Measurements from ENCODE around the gene CNDP1. TPM values are rescaled to one million over a fixed set of nuclear protein-coding genes. Genes with fewer than 3 reads are reported as not detected.
A peak's percentile ranks its signal among the peaks of the same experiment; 100 is the strongest.

Gene CNDP1
- total and polyA plus RNA-seq, 7 experiments from 2014 or later = 0.12 to 0.34 (median 0.19) TPM; not detected in 4

DNA sequence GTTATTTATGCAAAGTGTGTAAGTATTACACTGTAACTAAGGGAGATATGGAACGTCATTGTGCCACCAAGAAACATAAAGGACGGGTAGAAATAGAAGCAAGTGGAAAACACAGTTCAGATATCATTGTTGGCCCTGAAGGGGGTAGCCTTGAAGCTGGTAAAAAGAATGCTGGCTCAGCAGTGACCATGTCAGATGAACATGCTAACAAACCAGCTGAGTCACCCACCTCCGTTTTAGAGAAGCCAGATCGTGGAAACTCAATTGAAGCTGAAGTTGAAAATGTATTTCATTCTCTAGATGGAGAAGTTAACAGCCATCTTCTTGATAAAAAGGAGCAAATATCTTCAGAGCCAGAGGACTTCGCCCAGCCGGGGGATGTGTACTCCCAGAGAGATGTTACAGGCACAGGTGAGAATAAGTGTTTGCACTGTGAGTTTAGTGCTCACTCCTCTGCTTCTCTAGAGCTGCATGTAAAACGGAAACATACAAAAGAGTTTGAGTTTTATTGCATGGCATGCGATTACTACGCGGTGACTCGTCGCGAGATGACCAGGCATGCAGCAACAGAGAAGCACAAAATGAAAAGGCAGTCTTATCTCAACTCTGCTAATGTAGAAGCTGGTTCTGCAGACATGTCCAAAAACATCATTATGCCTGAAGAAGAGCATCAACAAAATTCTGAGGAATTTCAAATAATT is 99.5 kb downstream of the CNDP1 start:
- intact Hi-C loops (cut with micrococcal nuclease) = loop anchor here (5.0 kb wide), 3 partner anchors 318 to 613 kb away; partner anchors contain the start of gene TSHZ1 (in 1 of the 2)
- Mint-ChIP-seq H3K4me1 (peaks cover 37 to 79% (median 72%) of the 10 kb centered on the region in 7 donors), H3K4me3 (peak overlapping the region in 4 of 10 donors; percentile 36 to 88 (median 68)), H3K27ac (peak overlapping the region; percentile 39 to 98 (median 93)), H3K27me3 (no peaks in the 10 kb centered on the region), H3K36me3 (peaks cover 3 to 45% (median 14%) of the 10 kb centered on the region in 5 donors), H3K9me3 (peaks cover 0 to 4% (median 0%) of the 10 kb centered on the region in 11 donors)
- no peaks in the 10 kb centered on the region for H3K9me3 ChIP-seq (ENCODE audit: control insufficient read depth in 2 of 3, low read length in 3 of 3)
- H3K4me1 ChIP-seq (ENCODE audit: control insufficient read depth in 2 of 2, insufficient read depth in 2 of 2, low read length in 2 of 2) = peaks cover 24 to 44% of the 10 kb centered on the region in 2 donors
- ChIA-PET CTCF (interaction anchor here (0.9 kb wide), 1 partner anchor 19 kb away, joined by 3 read pairs; no protein-coding TSS in a partner anchor), POLR2A (interaction anchor here (0.6 to 7.2 kb wide), 2 partner anchors 29 to 36 kb away, joined by 3 to 70 read pairs; partner anchors contain the start of gene ZNF407)
- H3K27me3 ChIP-seq (ENCODE audit: control insufficient read depth in 2 of 2, insufficient read depth in 2 of 2, low read length in 2 of 2) = no peaks in the 10 kb centered on the region
- peaks cover 0 to 3% (median 0%) of the 10 kb centered on the region in 3 experiments for H3K36me3 ChIP-seq (ENCODE audit: control insufficient read depth in 2 of 3, insufficient read depth in 3 of 3, low read length in 3 of 3)
- H3K4me3 ChIP-seq (ENCODE audit: low read length) = no peak overlapping the region
- ATAC-seq = no peak
- peak overlapping the region; percentile 59 for H3K27ac ChIP-seq (ENCODE audit: low read depth, low read length)
- DNase-seq = no peak

DNA sequence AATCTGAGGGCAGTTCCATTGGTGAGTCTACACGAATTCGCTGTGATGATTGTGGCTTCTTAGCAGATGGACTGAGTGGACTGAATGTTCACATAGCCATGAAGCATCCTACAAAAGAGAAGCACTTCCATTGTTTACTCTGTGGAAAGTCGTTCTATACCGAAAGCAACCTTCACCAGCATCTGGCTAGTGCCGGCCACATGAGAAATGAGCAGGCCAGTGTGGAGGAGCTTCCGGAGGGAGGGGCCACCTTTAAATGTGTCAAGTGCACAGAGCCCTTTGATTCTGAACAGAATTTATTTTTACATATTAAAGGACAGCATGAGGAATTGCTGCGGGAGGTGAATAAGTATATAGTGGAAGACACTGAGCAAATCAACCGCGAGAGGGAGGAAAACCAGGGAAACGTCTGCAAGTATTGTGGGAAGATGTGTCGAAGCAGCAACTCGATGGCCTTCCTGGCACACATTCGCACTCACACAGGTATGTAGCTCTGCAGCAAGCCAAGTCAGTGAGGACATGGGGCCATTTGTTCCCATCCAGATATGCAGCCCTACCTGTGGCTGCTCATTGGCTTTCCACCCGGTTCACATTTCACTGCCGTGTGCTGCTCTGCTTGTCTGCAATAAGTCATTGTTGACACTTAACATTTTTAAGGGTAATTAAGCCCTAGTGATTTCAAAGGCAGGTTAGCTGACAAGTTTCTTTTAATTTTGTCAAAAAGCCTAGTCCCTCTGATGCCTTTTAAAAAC is 101.1 kb downstream of the CNDP1 start:
- peaks cover 24 to 40% of the 10 kb centered on the region in 2 donors for H3K4me1 ChIP-seq (ENCODE audit: control insufficient read depth in 2 of 2, insufficient read depth in 2 of 2, low read length in 2 of 2)
- POLR2A ChIA-PET = no interaction called here
- peak overlapping the region in 1 of 10 donors; percentile 15 for H3K4me3 Mint-ChIP-seq
- no peak overlapping the region for H3K27ac ChIP-seq (ENCODE audit: low read depth, low read length)
- ATAC-seq (no peak), DNase-seq (no peak)
- H3K36me3 Mint-ChIP-seq = peaks cover 3 to 41% (median 15%) of the 10 kb centered on the region in 5 donors
- H3K4me1 Mint-ChIP-seq = peaks cover 35 to 65% (median 59%) of the 10 kb centered on the region in 7 donors
- intact Hi-C loops (cut with micrococcal nuclease) = no loop called here
- CTCF ChIA-PET = no interaction called here
- no peaks in the 10 kb centered on the region for H3K27me3 ChIP-seq (ENCODE audit: control insufficient read depth in 2 of 2, insufficient read depth in 2 of 2, low read length in 2 of 2)
- peaks cover 0 to 4% (median 0%) of the 10 kb centered on the region in 11 donors for H3K9me3 Mint-ChIP-seq
- H3K27me3 Mint-ChIP-seq = no peaks in the 10 kb centered on the region
- no peak overlapping the region for H3K4me3 ChIP-seq (ENCODE audit: low read length)
- no peaks in the 10 kb centered on the region for H3K9me3 ChIP-seq (ENCODE audit: control insufficient read depth in 2 of 3, low read length in 3 of 3)
- H3K27ac Mint-ChIP-seq = peak overlapping the region in 8 of 9 donors; percentile 56 to 98 (median 92)
- H3K36me3 ChIP-seq (ENCODE audit: control insufficient read depth in 2 of 3, insufficient read depth in 3 of 3, low read length in 3 of 3) = peaks cover 0 to 3% (median 0%) of the 10 kb centered on the region in 3 experiments

Other genes starting within 250 kb of the CNDP1 start
- 10 to 100 TPM; 13.9 to 36.9 (median 22.6) TPM for gene CYB5A, start 242.5 kb upstream of the CNDP1 start, total RNA-seq
- gene CYB5A, start 242.5 kb upstream of the CNDP1 start, polyA plus RNA-seq = 10 to 100 TPM; 46.6 to 57.3 TPM
- gene C18orf63, start 218.7 kb upstream of the CNDP1 start, total RNA-seq = not detected
- gene C18orf63, start 218.7 kb upstream of the CNDP1 start, polyA plus RNA-seq = not detected
- not detected for gene DIPK1C, start 77.2 kb upstream of the CNDP1 start, total RNA-seq
- not detected for gene DIPK1C, start 77.2 kb upstream of the CNDP1 start, polyA plus RNA-seq
- gene CNDP2, start 38.1 kb upstream of the CNDP1 start, total RNA-seq = 100 to 1,000 TPM; 112 to 169 (median 148) TPM
- gene CNDP2, start 38.1 kb upstream of the CNDP1 start, polyA plus RNA-seq = 100 to 1,000 TPM in 1 of 2 donors, 10 to 100 TPM in 1; 87.7 to 131 TPM
- 10 to 100 TPM; 23.1 to 31.3 (median 29.7) TPM for gene ZNF407, start 63.4 kb downstream of the CNDP1 start, total RNA-seq
- 1 to 10 TPM; 6.8 to 8.7 TPM for gene ZNF407, start 63.4 kb downstream of the CNDP1 start, polyA plus RNA-seq

All from naive thymus-derived CD4-positive, alpha-beta T cell (primary cell).